ENCODE results near the gene ABL2.

DNA sequence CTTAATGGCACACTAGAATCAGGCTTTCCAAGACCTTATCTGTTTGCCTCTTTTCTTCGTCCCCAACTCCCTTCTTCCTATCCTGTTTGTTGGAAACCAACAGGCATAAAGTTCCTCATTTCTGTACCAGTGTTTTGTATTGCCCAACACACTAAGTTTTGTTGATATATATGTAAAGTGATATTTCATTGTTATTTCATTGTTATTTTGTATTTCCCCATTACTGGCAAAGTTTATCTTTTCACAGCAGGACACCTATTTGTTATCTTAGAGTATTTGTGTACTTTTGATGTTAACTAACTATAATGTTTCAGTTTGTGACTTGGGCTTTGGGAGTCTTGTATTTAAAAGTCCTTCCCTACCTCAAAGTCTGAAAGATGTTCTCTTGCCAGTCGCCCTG lies 176.7 kb downstream of the ABL2 start:
- TF ChIP-seq, protein P1, sequence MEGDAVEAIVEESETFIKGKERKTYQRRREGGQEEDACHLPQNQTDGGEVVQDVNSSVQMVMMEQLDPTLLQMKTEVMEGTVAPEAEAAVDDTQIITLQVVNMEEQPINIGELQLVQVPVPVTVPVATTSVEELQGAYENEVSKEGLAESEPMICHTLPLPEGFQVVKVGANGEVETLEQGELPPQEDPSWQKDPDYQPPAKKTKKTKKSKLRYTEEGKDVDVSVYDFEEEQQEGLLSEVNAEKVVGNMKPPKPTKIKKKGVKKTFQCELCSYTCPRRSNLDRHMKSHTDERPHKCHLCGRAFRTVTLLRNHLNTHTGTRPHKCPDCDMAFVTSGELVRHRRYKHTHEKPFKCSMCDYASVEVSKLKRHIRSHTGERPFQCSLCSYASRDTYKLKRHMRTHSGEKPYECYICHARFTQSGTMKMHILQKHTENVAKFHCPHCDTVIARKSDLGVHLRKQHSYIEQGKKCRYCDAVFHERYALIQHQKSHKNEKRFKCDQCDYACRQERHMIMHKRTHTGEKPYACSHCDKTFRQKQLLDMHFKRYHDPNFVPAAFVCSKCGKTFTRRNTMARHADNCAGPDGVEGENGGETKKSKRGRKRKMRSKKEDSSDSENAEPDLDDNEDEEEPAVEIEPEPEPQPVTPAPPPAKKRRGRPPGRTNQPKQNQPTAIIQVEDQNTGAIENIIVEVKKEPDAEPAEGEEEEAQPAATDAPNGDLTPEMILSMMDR (IDR thresholded peaks at IDR 0.05; ENCODE audit: low read depth, low read length), result no peak
- TF ChIP-seq MAX (IDR thresholded peaks at IDR 0.05; ENCODE audit: low read depth, low read length) (no peak), POLR2A (IDR thresholded peaks at IDR 0.05; ENCODE audit: extremely low read depth, insufficient read length) (no peak), MYC (IDR thresholded peaks at IDR 0.05; ENCODE audit: low read depth, low read length) (no peak)
